GM12872 (cell line): ENCODE data around the gene NIN.

ENCODE experiments used
- CTCF ChIP-seq: IDR thresholded peaks from 3 replicates; pipeline ENCODE4 v1.5.1; 2011; ENCODE audit warnings: low read depth, mild to moderate bottlenecking, low read length, moderate library complexity; ENCODE audit not compliant: insufficient read depth

The NIN gene

GRCh38 chr14:50837850-50838470 lies 7.0 kb upstream of the NIN start:
- no peak for TF ChIP-seq CTCF

GRCh38 chr14:50837271-50837670 lies 6.3 kb upstream of the NIN start:
- no peak for TF ChIP-seq CTCF

- no peak for TF ChIP-seq CTCF
These were observed 5.6 kb upstream of the NIN start for GRCh38 chr14:50836515-50836914.

- no peak for TF ChIP-seq CTCF
These were observed 4.3 kb upstream of the NIN start for GRCh38 chr14:50835280-50835679.

- no peak for TF ChIP-seq CTCF
These were observed 3.9 kb upstream of the NIN start for GRCh38 chr14:50834802-50835276.

GRCh38 chr14:50832935-50833630 lies 2.1 kb upstream of the NIN start:
- TF ChIP-seq CTCF = no peak

GRCh38 chr14:50831726-50832168 lies 785 bp upstream of the NIN start:
- TF ChIP-seq CTCF = no peak
